Gastrocnemius medialis (tissue), 4 donors: ENCODE data around the gene LMNB1. TPM values are rescaled to one million over a fixed set of nuclear protein-coding genes. Genes with fewer than 3 reads are reported as not detected.
"Not testable (repeated sequence)": the region's sequence is repeated elsewhere in the genome, so short reads cannot be mapped to it uniquely, and the experiment has no call there.

ENCODE experiments used
- ATAC-seq, 2 donors: fragments of 150-250 bp; one replicate each; pipeline ENCODE4 v1.9.1; 2016
- DNase-seq, 2 donors: peaks; one replicate each; pipeline ENCODE4 v3.0.0-alpha.2; 2019
- H3K27ac ChIP-seq, 4 donors: fragments of 200-600 bp; sonication (generic); 1 replicate in 1 of 4; 2 replicates in 3 of 4; pipeline ENCODE4 v1.5.1; 2016 to 2018; ENCODE audit warnings: mild to moderate bottlenecking in 2 of 4, moderate library complexity in 1 of 4
- H3K27me3 ChIP-seq, 3 donors: fragments of 200-600 bp; sonication (generic) in 2 of 3; 1 replicate in 1 of 3; 2 replicates in 2 of 3; pipeline versions ENCODE4 v1.5.1 to v1.6.0; 2016 to 2019; ENCODE audit warnings: mild to moderate bottlenecking in 1 of 3, moderate library complexity in 1 of 3
- H3K36me3 ChIP-seq, 2 donors: fragments of 200-600 bp; sonication (generic) in 1 of 2; one replicate each; pipeline ENCODE4 v1.5.1; 2017 to 2018
- H3K4me1 ChIP-seq, 2 donors: fragments of 200-600 bp; sonication (generic) in 1 of 2; one replicate each; pipeline ENCODE4 v1.5.1; 2016 to 2017; ENCODE audit warnings: mild to moderate bottlenecking in 2 of 2
- H3K4me3 ChIP-seq, 4 donors: fragments of 200-600 bp; sonication (generic) in 3 of 4; 1 replicate in 1 of 4; 2 replicates in 3 of 4; pipeline ENCODE4 v1.5.1; 2016 to 2019; ENCODE audit warnings: mild to moderate bottlenecking in 2 of 4
- H3K9me3 ChIP-seq, 3 donors: fragments of 200-600 bp; sonication (generic) in 2 of 3; 1 replicate in 1 of 3; 2 replicates in 2 of 3; pipeline ENCODE4 v1.5.1; 2016 to 2019
- CTCF ChIP-seq, 5 experiments: fragments of 450-650 bp in 3 of 5; fragments of 200-600 bp in 2 of 5; sonication (generic) in 2 of 5; IDR thresholded peaks in 4 of 5; conservative IDR thresholded peaks in 1 of 5; 1 replicate in 4 of 5; 2 replicates in 1 of 5; pipeline ENCODE4 v1.5.1; 2016 to 2019; ENCODE audit warnings: antibody characterized with exemption in 5 of 5, mild to moderate bottlenecking in 3 of 5, moderate library complexity in 3 of 5
- POLR2A ChIP-seq, 2 donors: fragments of 450-650 bp; IDR thresholded peaks; one replicate each; pipeline ENCODE4 v1.6.1; 2017; ENCODE audit warnings: antibody characterized with exemption in 2 of 2, mild to moderate bottlenecking in 2 of 2, moderate library complexity in 2 of 2
- in situ Hi-C, 4 donors: fragments of 200-750 bp; cut with MboI; loops; one replicate each; pipeline versions ENCODE4 v1.15.0 to v1.8.0; 2017; ENCODE audit warnings: low sequenced_read_pairs in 4 of 4
- intact Hi-C: fragments of 100-400 bp; cut with DNase I; formaldehyde crosslinking; loops from one replicate; pipeline ENCODE4 v1.15.1; 2023; ENCODE audit warnings: low total_unique reads
- total RNA-seq, 4 donors: library from RNA; depleted of rRNA; stranded (reverse); fragments of >200 nt; gene quantifications; one replicate each; pipeline versions ENCODE4 v1.1.0 to v1.2.3, GENCODE V29; 2016

Gene LMNB1
- total RNA-seq: 1 to 10 TPM in 2 of 4 donors, under 1 TPM in 1, not detected in 1; 0.51 to 4.1 (median 2.4) TPM

GRCh38 chr5:126776499-126777256 lies at the start of gene LMNB1:
Gene LMNB1, plus strand, starts transcription at chr5:126777136. Its CDS starts 373 bp downstream, at chr5:126777509.
- H3K4me1 ChIP-seq: peaks cover 6 to 22% of the 10 kb centered on the region in 2 donors
- no peaks in the 10 kb centered on the region for H3K9me3 ChIP-seq
- peak within 1 kb of the TSS; percentile 71 to 89 (median 79) for H3K4me3 ChIP-seq
- intact Hi-C loops: loop anchor here (5.0 kb wide), 3 partner anchors 86 to 256 kb away; partner anchors contain the start of genes MARCHF3 and PHAX
- H3K27ac ChIP-seq: peak within 1 kb of the TSS; percentile 80 to 94 (median 88)
- no peaks in the 10 kb centered on the region for H3K36me3 ChIP-seq
- peak; percentile 35 to 64 for TF ChIP-seq POLR2A (IDR thresholded peaks at IDR 0.05)
- TF ChIP-seq CTCF (IDR thresholded peaks at IDR 0.05 in 4 of 5, conservative IDR thresholded peaks at IDR 0.05 in 1 of 5): peak in 1 of 5 experiments; percentile 21
- in situ Hi-C loops: no loop called here
- DNase-seq (peak; percentile 87 to 88), ATAC-seq (peak; percentile 90 to 91)
- no peaks in the 10 kb centered on the region for H3K27me3 ChIP-seq

GRCh38 chr5:126732716-126733115 lies 44.2 kb upstream of the LMNB1 start:
- H3K27me3 ChIP-seq: no peaks in the 10 kb centered on the region
- H3K4me1 ChIP-seq: no peaks in the 10 kb centered on the region
- H3K27ac ChIP-seq: no peak overlapping the region
- intact Hi-C loops (no loop called here), in situ Hi-C loops (no loop called here)
- ATAC-seq: no peak
- no peak for DNase-seq
- no peaks in the 10 kb centered on the region for H3K36me3 ChIP-seq
- no peak overlapping the region for H3K4me3 ChIP-seq
- TF ChIP-seq CTCF (IDR thresholded peaks at IDR 0.05 in 4 of 5, conservative IDR thresholded peaks at IDR 0.05 in 1 of 5): no peak
- TF ChIP-seq POLR2A (IDR thresholded peaks at IDR 0.05): no peak
- no peaks in the 10 kb centered on the region for H3K9me3 ChIP-seq

GRCh38 chr5:126734573-126734972 lies 42.4 kb upstream of the LMNB1 start:
- ATAC-seq, in situ Hi-C loops: not testable (repeated sequence)

GRCh38 chr5:126736141-126736540 lies 40.8 kb upstream of the LMNB1 start:
- no peak for DNase-seq
- ATAC-seq: no peak
- TF ChIP-seq CTCF (IDR thresholded peaks at IDR 0.05 in 4 of 5, conservative IDR thresholded peaks at IDR 0.05 in 1 of 5): no peak
- no peak for TF ChIP-seq POLR2A (IDR thresholded peaks at IDR 0.05)
- in situ Hi-C loops: no loop called here
- intact Hi-C loops: no loop called here
- no peak overlapping the region for H3K27ac ChIP-seq
- no peaks in the 10 kb centered on the region for H3K36me3 ChIP-seq
- no peaks in the 10 kb centered on the region for H3K4me1 ChIP-seq
- no peaks in the 10 kb centered on the region for H3K9me3 ChIP-seq
- H3K27me3 ChIP-seq: no peaks in the 10 kb centered on the region
- H3K4me3 ChIP-seq: no peak overlapping the region

More at GRCh38 chr5:126734573-126734972, 42.4 kb upstream of the LMNB1 start:
- H3K4me3 ChIP-seq, H3K9me3 ChIP-seq, H3K27ac ChIP-seq, H3K4me1 ChIP-seq, intact Hi-C loops, DNase-seq, H3K36me3 ChIP-seq, H3K27me3 ChIP-seq: not testable (repeated sequence)

- no peak overlapping the region for H3K4me3 ChIP-seq
- no peak for DNase-seq
- H3K9me3 ChIP-seq: no peaks in the 10 kb centered on the region
- no peak for ATAC-seq
- intact Hi-C loops (no loop called here), in situ Hi-C loops (no loop called here)
- no peak overlapping the region for H3K27ac ChIP-seq
- H3K27me3 ChIP-seq: no peaks in the 10 kb centered on the region
- H3K4me1 ChIP-seq: no peaks in the 10 kb centered on the region
- TF ChIP-seq CTCF (IDR thresholded peaks at IDR 0.05 in 4 of 5, conservative IDR thresholded peaks at IDR 0.05 in 1 of 5) (no peak), POLR2A (IDR thresholded peaks at IDR 0.05) (no peak)
- H3K36me3 ChIP-seq: no peaks in the 10 kb centered on the region
These were observed 35.6 kb upstream of the LMNB1 start for GRCh38 chr5:126741361-126741760.
